K562 (cell line): ENCODE data around the gene SCARF2. TPM values are rescaled to one million over a fixed set of nuclear protein-coding genes. Genes with fewer than 3 reads are reported as not detected.

Source experiments
- HDAC1 ChIP-seq, 2 experiments: fragments of 450-650 bp; IDR thresholded peaks; 2 replicates each; pipeline ENCODE4 v1.6.1; 2016 to 2017; ENCODE audit warnings: inconsistent platforms in 1 of 2, mild to moderate bottlenecking in 1 of 2, moderate library complexity in 1 of 2
- HMBOX1 ChIP-seq: sonication (generic); IDR thresholded peaks from 2 replicates; pipeline ENCODE4 v1.6.1; 2016
- REST ChIP-seq, 2 experiments: fragments of 450-650 bp; formaldehyde crosslinking in 1 of 2; IDR thresholded peaks; 2 replicates each; pipeline versions ENCODE4 v1.4.0 to v1.6.1; 2014 to 2020; ENCODE audit warnings: mild to moderate bottlenecking in 2 of 2, borderline replicate concordance in 1 of 2, low read depth in 1 of 2
- SMAD4 ChIP-seq: fragments of 250-450 bp; sonication (Bioruptor Pico); conservative IDR thresholded peaks from 2 replicates; pipeline ENCODE4 v1.8.0; 2021; ENCODE audit warnings: inconsistent platforms, mild to moderate bottlenecking, moderate library complexity
- SMARCA4 ChIP-seq: fragments of 450-650 bp; IDR thresholded peaks from 2 replicates; pipeline ENCODE4 v1.6.1; 2016
- SMARCA5 ChIP-seq: fragments of 450-650 bp; IDR thresholded peaks from 2 replicates; pipeline ENCODE4 v1.6.1; 2016
- TFAP4 ChIP-seq: sonication (generic); formaldehyde crosslinking; IDR thresholded peaks from 2 replicates; pipeline ENCODE4 v1.8.0; 2022; ENCODE audit warnings: missing genetic modification reagents, mild to moderate bottlenecking, moderate library complexity, borderline replicate concordance
- TFE3 ChIP-seq: fragments of 450-650 bp; formaldehyde crosslinking; IDR thresholded peaks from 2 replicates; pipeline ENCODE4 v1.4.0; 2020; ENCODE audit warnings: mild to moderate bottlenecking, mixed read lengths
- U2AF1 ChIP-seq: fragments of 200-400 bp; formaldehyde crosslinking; optimal IDR thresholded peaks from 2 replicates; pipeline ENCODE3; 2017; ENCODE audit warnings: mild to moderate bottlenecking, low read depth, low read length, moderate library complexity
- ZFP36 ChIP-seq: fragments of 150-350 bp; IDR thresholded peaks from 2 replicates; pipeline ENCODE4 v1.6.1; 2018; ENCODE audit warnings: low read length, low read depth; ENCODE audit not compliant: partially characterized antibody
- ZNF3 ChIP-seq: fragments of 250-450 bp; sonication (Bioruptor Pico); IDR thresholded peaks from 2 replicates; pipeline ENCODE4 v1.5.0; 2021; ENCODE audit warnings: mild to moderate bottlenecking, moderate library complexity
- ZNF324 ChIP-seq: fragments of 250-450 bp; sonication (Bioruptor Pico); IDR thresholded peaks from 2 replicates; pipeline ENCODE4 v1.4.0; 2020; ENCODE audit warnings: mild to moderate bottlenecking
- ZNF583 ChIP-seq: fragments of 250-450 bp; sonication (Bioruptor Pico); IDR thresholded peaks from 2 replicates; pipeline ENCODE4 v1.4.0; 2020
- ZNF778 ChIP-seq: fragments of 450-650 bp; formaldehyde crosslinking; IDR thresholded peaks from 2 replicates; pipeline ENCODE4 v1.4.0; 2020; ENCODE audit warnings: mild to moderate bottlenecking, moderate library complexity
- polyA plus RNA-seq, 8 experiments: library from polyadenylated mRNA; depleted of rRNA in 4 of 8; stranded (reverse) in 5 of 8; unstranded in 3 of 8; fragments of >200 nt; fragmentation: Nextera tagmentation in 2 of 8; fragmentation: Illumina TruSeq in 1 of 8; extraction: Ambion mirVana in 2 of 8; extraction: Trizol in 1 of 8; gene quantifications; 2 replicates each; pipeline versions ENCODE4 v1.2.1 to v1.2.3, GENCODE V29; 2011 to 2014; ENCODE audit warnings: inconsistent platforms in 1 of 8, missing spikeins in 1 of 8
- total RNA-seq, 7 experiments: library from RNA; depleted of rRNA in 6 of 7; stranded (reverse); fragments of >200 nt in 6 of 7; fragmentation: Illumina TruSeq in 2 of 7; extraction: Trizol in 2 of 7; gene quantifications; 2 replicates each; pipeline versions ENCODE4 v1.2.1 to v1.2.3, GENCODE V29; 2011 to 2021; ENCODE audit warnings: low replicate concordance in 1 of 7

SCARF2 gene
- total and polyA plus RNA-seq, 9 of the 15 experiments (the other 6 are each of a cell fraction or from before 2014, with no cell fraction given), result 0.06 to 0.32 (median 0.21) TPM; not detected in 5

GRCh38 chr22:20456064-20456721 is 18.6 kb upstream of the SCARF2 start (continued):
- peak; percentile 58 for TF ChIP-seq ZFP36
- TF ChIP-seq ZNF3 (CRISPR knock-in tag), result no peak
- TF ChIP-seq HMBOX1, result no peak
- TF ChIP-seq TFAP4 (CRISPR knock-in tag), result peak; percentile 98
- TF ChIP-seq U2AF1, result no peak
- no peak for TF ChIP-seq SMARCA4
- peak; percentile 50; the same call in 1 of the 2 replicates for TF ChIP-seq ZNF583 (CRISPR knock-in tag)
- TF ChIP-seq REST (IDR thresholded peaks at IDR 0.05; ENCODE audit: borderline replicate concordance), result peak; percentile 97
- TF ChIP-seq REST (CRISPR knock-in tag; IDR thresholded peaks at IDR 0.05; ENCODE audit: low read depth), result 0 out of 2 replicates have a peak, but pooled peaks have one; percentile 69
- peak in 1 of 2 experiments; percentile 18; a peak in 1 of 4 replicates for TF ChIP-seq HDAC1 (IDR thresholded peaks at IDR 0.05)
- TF ChIP-seq TFE3 (CRISPR knock-in tag), result peak; percentile 1; the same call in 1 of the 2 replicates
- peak; percentile 79 for TF ChIP-seq SMAD4 (CRISPR knock-in tag)
- peak; percentile 84; the same call in 1 of the 2 replicates for TF ChIP-seq ZNF778
- TF ChIP-seq ZNF324 (CRISPR knock-in tag), result peak; percentile 61
- TF ChIP-seq SMARCA5, result peak; percentile 84; the same call in 1 of the 2 replicates
